Peyer's patch (tissue), 4 donors: Measurements from ENCODE around the gene DMGDH. TPM values are rescaled to one million over a fixed set of nuclear protein-coding genes. Genes with fewer than 3 reads are reported as not detected.

Experiments
- DNase-seq, 3 donors: peaks; one replicate each; pipeline ENCODE4 v3.0.0-alpha.2; 2017 to 2019
- H3K27ac ChIP-seq, 4 donors: fragments of 200-600 bp; sonication (generic); one replicate each; pipeline ENCODE4 v1.5.1; 2016 to 2019
- H3K27me3 ChIP-seq, 2 donors: fragments of 200-600 bp; sonication (generic); one replicate each; pipeline ENCODE4 v1.5.1; 2019
- H3K36me3 ChIP-seq, 3 donors: fragments of 200-600 bp; sonication (generic); one replicate each; pipeline ENCODE4 v1.5.1; 2016 to 2019
- H3K4me1 ChIP-seq, 4 donors: fragments of 200-600 bp; sonication (generic); one replicate each; pipeline ENCODE4 v1.5.1; 2016 to 2019
- H3K4me3 ChIP-seq, 4 donors: fragments of 200-600 bp; sonication (generic); 1 replicate in 3 of 4; 2 replicates in 1 of 4; pipeline ENCODE4 v1.5.1; 2016 to 2019; ENCODE audit warnings: mild to moderate bottlenecking in 1 of 4
- H3K9me3 ChIP-seq, 4 donors: fragments of 200-600 bp; sonication (generic); one replicate each; pipeline ENCODE4 v1.5.1; 2016 to 2019; ENCODE audit warnings: mild to moderate bottlenecking in 1 of 4
- POLR2A ChIP-seq, 2 donors: fragments of 450-650 bp; IDR thresholded peaks; one replicate each; pipeline ENCODE4 v1.5.1; 2017; ENCODE audit warnings: antibody characterized with exemption in 2 of 2, mild to moderate bottlenecking in 2 of 2, moderate library complexity in 2 of 2
- total RNA-seq, 4 donors: library from RNA; depleted of rRNA; stranded (reverse); fragments of >200 nt; gene quantifications; one replicate each; pipeline ENCODE4 v1.1.0, GENCODE V29; 2016
- TF ChIP-seq, protein P1 (sequence below), 6 experiments: fragments of 450-650 bp in 4 of 6; fragments of 200-600 bp in 2 of 6; sonication (generic) in 1 of 6; IDR thresholded peaks; one replicate each; pipeline ENCODE4 v1.5.1; 2017 to 2019; ENCODE audit warnings: antibody characterized with exemption in 6 of 6, mild to moderate bottlenecking in 3 of 6, moderate library complexity in 1 of 6

The DMGDH gene
- total RNA-seq, 4 donors from 2014 or later = 0.94 to 1.9 TPM; not detected in 2

- no peaks in the 10 kb centered on the region for H3K27me3 ChIP-seq
- no peaks in the 10 kb centered on the region for H3K9me3 ChIP-seq
- H3K27ac ChIP-seq = no peak overlapping the region
- no peaks in the 10 kb centered on the region for H3K36me3 ChIP-seq
- TF ChIP-seq POLR2A (IDR thresholded peaks at IDR 0.05) = no peak
- TF ChIP-seq, protein P1, sequence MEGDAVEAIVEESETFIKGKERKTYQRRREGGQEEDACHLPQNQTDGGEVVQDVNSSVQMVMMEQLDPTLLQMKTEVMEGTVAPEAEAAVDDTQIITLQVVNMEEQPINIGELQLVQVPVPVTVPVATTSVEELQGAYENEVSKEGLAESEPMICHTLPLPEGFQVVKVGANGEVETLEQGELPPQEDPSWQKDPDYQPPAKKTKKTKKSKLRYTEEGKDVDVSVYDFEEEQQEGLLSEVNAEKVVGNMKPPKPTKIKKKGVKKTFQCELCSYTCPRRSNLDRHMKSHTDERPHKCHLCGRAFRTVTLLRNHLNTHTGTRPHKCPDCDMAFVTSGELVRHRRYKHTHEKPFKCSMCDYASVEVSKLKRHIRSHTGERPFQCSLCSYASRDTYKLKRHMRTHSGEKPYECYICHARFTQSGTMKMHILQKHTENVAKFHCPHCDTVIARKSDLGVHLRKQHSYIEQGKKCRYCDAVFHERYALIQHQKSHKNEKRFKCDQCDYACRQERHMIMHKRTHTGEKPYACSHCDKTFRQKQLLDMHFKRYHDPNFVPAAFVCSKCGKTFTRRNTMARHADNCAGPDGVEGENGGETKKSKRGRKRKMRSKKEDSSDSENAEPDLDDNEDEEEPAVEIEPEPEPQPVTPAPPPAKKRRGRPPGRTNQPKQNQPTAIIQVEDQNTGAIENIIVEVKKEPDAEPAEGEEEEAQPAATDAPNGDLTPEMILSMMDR (IDR thresholded peaks at IDR 0.05) = no peak
- DNase-seq = no peak
- H3K4me3 ChIP-seq = no peak overlapping the region
- H3K4me1 ChIP-seq = no peaks in the 10 kb centered on the region
These were observed 112.6 kb downstream of the DMGDH start for GRCh38 chr5:78956901-78957300.

DNA sequence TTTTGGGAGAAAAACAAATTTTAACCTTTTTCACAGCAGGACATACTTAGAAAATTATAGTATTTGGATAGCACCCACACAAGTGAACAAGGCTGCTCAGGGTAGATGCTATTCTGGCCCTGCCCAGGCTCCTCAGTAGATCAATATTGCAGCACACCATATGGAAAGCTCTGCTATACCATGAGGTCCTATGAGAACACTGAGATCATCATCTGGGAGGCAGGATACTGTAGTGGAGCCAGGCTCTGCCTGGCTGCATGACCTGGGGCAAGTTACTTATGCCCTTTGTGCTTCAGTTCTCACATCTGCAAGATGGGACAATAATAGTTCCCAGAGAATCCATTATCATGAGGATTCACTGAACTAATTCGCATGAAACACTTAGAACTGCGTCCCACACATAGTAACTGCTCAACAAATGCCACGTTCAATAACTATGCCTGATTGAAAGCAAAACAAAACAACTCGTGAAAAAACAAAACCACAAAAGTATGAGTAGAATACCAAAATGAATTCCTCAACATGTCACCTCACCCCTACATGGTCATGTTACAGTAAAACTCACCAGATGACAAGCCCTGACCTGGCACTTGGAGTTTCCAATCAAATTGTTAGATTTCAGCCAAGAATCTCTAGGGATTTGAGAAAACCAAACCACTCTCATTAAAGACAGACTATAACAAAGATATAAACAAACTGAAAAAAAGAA lies 116.2 kb downstream of the DMGDH start:
- Histone ChIP-seq H3K27ac (no peak overlapping the region), H3K9me3 (no peaks in the 10 kb centered on the region), H3K36me3 (no peaks in the 10 kb centered on the region), H3K27me3 (no peaks in the 10 kb centered on the region), H3K4me3 (no peak overlapping the region), H3K4me1 (no peaks in the 10 kb centered on the region)
- no peak for TF ChIP-seq POLR2A (IDR thresholded peaks at IDR 0.05)
- TF ChIP-seq, protein P1 (IDR thresholded peaks at IDR 0.05) = no peak
- DNase-seq = no peak

Other genes with a start within 250 kb of the DMGDH start
- 10 to 100 TPM in 1 of 4 donors, 1 to 10 TPM in 3; 4.2 to 10.7 (median 7.3) TPM for gene ARSB, start 84.4 kb downstream of the DMGDH start, total RNA-seq
- 10 to 100 TPM in 1 of 4 donors, 1 to 10 TPM in 2, not detected in 1; 1.1 to 10.7 (median 2.8) TPM for gene BHMT2, start 93 bp upstream of the DMGDH start, total RNA-seq
- not detected for gene BHMT, start 42.1 kb upstream of the DMGDH start, total RNA-seq
- 10 to 100 TPM; 10.3 to 16.5 (median 12.3) TPM for gene JMY, start 166.5 kb upstream of the DMGDH start, total RNA-seq